HL-60/S4 treated with retinoic acid at 250 ng/mL for 4 days and 3 days (cell line): ENCODE measurements around the gene TNFRSF1A.

Experiments
- in situ Hi-C: fragments of 300-500 bp; cut with MboI; formaldehyde crosslinking; loops from 2 replicates; pipeline ENCODE4 v1.7.0; 2022; ENCODE audit warnings: low sequenced_read_pairs

TNFRSF1A gene

GRCh38 chr12:6324936-6325750, 16.7 kb downstream of the TNFRSF1A start:
- in situ Hi-C loops = no loop called here

GRCh38 chr12:6323995-6324711, 17.7 kb downstream of the TNFRSF1A start:
- in situ Hi-C loops = no loop called here

GRCh38 chr12:6323340-6323994, 18.4 kb downstream of the TNFRSF1A start:
- in situ Hi-C loops = no loop called here

GRCh38 chr12:6322969-6323339, 18.9 kb downstream of the TNFRSF1A start:
- in situ Hi-C loops = no loop called here

- in situ Hi-C loops = no loop called here
Measured at GRCh38 chr12:6322352-6322751, 19.5 kb downstream of the TNFRSF1A start.

DNA sequence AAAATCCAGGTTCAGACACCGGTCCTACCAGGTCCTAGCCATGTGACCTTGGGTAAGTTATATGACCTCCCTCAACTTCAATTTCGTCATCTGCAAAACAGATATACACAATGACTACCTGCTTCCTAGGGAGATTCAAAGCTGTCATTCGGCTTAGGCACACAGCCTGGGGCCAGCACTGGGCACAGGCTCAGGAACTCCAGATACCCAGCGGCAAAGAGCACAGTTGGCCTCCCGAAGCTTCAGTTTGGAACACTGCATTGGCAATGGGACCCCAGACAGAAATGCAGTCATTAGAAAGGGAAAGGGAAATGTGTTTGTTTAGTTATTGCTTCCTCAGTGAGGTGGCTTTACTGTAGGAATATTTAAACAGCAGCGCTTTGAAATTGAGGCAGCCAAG, 20.0 kb downstream of the TNFRSF1A start:
- in situ Hi-C loops = no loop called here

- in situ Hi-C loops = no loop called here
Measured at GRCh38 chr12:6319446-6319845, 22.4 kb downstream of the TNFRSF1A start.

GRCh38 chr12:6318440-6318879, 23.4 kb downstream of the TNFRSF1A start:
- in situ Hi-C loops = no loop called here

- in situ Hi-C loops = no loop called here
Measured at GRCh38 chr12:6317693-6318439, 24.0 kb downstream of the TNFRSF1A start.

DNA sequence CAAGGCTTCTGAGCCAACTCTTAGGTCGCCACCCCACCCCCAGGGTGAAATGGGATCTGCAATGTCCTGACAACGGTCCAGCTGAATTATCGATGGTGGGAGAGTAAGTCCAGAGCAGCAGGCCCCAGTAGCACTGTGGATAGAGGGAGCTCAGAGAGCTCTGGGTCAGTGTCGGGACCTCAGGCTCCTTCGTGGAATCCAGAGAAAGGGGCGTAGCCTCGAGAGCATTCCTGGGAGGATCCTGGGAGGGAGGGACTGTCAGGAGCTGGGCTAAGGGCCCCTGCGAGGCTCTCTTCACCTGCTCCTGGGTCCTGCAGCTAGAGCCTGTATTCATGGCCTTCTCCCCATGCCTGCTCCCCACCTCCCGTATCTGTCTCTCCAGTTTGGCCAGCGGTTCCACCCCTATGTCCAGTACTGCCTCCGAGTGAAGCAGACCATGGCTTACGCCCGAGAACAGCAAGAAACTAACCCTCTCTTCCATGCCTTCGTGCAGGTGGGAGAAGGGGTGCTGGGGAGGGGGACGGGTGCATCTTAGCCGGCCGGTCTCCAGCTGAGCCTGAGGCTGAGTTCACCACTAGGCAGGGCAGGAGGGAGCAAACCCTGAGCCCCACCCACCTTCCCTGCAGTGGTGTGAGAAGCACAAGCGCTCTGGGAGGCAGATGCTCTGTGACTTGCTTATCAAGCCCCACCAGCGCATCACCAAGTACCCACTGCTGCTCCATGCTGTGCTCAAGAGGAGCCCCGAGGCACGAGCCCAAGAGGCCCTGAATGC, 24.8 kb downstream of the TNFRSF1A start:
- in situ Hi-C loops = no loop called here

DNA sequence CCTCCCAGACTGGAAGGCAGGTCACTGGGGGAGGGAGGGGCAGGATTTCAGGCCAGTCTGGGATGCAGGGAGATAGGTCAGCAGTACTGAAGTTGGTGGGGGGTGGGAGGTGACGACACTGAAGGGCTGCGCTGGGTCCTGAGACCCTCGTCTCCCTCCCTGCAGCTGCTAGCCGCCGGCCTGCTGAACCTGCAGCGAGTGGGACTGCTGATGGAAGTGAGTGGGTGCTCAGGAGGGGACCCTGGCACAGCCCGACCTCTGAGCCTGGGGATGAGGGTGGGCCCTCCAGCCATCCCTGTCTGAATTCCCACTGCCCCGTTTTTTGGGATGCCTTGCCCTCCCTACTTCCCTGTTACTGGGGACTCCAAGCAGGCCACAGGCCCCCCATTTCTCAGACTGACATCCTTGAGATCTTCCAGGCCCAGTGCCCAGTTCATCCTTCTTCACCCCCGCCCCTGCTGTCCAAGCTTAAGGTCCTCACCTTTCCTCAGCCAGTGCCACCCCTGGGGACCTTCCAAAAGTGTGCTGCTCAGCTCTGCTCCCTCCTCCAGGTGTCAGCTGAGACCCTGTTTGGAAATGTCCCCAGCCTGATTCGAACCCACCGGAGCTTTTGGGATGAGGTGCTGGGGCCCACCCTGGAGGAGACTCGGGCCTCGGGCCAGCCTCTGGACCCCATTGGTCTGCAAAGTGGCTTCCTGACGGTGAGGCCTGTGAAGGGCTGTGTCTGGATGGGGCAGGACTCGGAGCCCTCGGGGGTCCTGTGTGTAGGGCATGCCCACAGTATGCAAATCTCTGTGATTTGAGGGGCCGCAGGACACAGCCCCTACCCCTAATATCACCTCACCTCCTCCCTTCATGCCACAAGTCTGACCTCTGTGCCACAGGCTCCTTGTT, 25.9 kb downstream of the TNFRSF1A start:
- in situ Hi-C loops = no loop called here

- in situ Hi-C loops = no loop called here
Measured at GRCh38 chr12:6315184-6315583, 26.7 kb downstream of the TNFRSF1A start.

GRCh38 chr12:6314776-6315175, 27.1 kb downstream of the TNFRSF1A start:
- in situ Hi-C loops = no loop called here

DNA sequence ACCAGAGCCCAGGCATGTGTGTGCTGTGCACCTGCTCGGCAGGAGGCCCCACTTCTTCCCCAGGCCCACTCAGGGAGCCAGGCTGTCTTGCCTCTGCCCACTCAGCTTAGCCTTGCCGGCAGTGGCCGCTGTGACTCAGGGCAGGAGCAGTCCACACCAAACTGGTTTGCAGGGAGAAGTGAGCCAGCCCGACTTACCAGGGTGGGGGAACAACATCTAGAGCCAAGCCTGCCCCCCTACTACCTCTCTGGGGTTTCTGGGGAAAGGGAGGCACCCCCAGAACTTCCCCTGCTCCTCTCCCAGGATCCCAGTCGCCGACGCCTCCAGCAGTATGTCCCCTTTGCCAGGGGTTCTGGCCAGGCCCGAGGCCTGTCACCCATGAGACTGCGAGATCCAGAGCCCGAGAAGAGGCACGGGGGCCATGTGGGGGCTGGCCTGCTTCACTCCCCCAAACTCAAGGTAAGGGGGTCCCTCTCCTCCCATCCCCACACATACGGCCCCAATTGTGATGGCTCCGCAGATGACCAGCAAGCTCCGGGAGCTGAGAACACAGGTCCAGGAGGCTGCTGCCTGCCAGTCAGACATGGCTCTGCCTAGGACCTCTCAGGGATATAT, 28.4 kb downstream of the TNFRSF1A start:
- in situ Hi-C loops = no loop called here

DNA sequence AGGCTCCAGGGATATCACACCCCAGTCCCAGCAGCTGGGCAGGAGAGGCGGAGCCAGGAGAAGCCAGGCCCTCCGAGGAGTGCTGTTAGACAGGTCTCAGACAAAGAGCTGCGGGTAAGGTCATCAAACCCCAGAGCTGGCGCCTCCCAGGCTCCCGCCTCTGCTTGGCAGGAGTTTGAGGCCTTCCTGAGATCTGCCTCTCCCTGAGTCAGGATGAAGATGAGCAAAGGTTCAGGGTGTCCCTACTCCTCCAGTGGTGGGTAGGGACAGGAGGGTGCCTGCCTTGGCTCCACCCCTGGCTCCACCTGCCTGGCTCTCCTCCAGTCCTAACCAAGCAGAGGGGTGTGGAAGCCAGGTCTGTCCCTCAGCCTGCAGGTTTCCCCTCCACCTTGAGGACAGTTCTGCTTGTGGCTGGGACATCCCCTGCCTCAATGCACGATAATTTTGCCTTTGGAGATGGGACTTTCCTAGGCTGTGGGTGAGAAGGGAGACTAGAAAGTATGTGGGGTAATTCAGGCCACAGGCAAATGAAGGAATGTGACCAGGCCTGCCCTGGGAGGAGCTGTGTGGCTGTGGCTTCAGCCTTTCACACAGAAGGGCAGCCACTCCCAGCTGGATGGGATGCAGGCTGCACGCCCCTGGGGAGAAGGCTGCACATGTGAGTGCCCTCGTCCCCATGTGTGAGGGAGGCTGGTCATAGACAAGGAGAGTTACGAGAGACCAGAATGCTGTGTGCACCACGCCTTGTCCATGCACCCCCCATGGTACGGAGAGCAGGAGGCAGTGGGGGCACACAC, 29.1 kb downstream of the TNFRSF1A start:
- in situ Hi-C loops = no loop called here

DNA sequence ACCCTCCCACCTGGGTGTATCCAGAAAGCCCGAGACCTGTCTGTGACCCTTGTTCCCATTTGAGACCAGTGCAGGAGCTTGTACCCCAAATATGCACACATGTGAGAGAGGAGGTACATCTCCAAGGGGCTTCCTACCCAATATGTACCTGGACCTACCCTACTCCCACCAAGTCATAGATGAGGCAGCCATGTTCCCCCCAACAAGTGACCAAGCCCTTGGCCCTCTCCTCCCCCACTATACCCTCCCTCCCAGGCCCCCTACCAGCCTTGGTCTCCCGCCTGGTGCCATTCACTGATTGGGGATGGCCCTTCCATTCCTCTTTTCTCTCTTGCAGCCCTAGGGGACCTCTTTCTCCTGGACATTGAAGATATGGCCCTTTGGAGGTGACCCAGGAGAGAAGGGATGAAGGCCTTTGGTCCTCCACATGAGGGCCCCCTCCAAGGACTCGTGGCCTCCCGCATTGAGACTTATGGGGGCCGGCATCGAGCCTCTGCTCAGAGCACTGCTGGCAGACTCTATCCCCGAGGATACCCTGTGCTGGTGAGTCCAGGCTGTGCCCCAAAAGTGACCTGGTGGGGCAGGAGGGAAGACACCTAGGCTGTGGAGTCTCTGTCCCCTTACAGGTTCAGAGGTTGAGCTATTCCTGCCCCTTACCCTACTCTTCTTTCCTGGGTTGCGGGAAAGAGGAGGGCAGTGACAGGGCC, 29.9 kb downstream of the TNFRSF1A start:
- in situ Hi-C loops = no loop called here

DNA sequence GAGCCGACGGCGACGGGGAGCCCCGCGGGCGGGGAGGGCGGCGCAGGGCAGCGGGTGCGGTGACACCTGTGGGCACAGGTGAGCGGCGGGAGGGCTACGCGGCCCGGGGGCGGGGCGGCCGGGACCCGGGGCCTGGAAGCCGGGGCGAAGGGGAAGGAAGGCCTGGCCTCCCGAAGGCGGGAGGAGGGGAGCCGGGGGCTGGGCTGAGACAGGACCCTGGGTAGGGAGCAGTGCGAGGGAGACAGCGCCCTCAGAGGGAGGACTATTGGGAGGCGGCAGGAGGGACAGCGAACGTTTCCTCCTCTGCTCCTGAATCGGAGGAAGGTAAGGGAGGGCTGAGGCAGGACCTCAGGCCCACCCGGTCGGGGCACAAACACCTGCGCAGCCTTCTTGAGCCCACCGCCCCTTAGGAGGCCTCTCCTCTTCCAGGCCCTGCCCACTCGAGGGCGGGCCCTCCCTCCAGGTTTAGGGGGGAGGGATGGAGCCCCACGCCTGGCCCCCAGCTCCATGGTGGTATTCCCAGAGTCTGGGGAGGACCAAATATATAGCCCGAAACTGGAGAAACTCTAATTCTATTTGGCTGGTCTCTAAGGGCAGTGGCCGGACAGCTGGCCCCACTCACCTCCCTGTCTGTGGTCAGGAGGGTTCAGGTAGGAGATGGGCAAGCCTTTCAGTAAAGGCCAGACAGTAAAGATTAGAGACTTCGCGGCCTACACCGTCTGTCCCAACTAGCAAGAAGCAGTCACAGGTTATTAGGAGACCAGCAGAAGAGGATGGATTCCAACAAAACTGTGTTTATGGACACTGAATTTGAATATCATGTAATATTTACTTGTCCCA, 30.9 kb downstream of the TNFRSF1A start:
- in situ Hi-C loops = no loop called here
